K562 (cell line): ENCODE results near the gene VWA8. TPM values are rescaled to one million over a fixed set of nuclear protein-coding genes. Genes with fewer than 3 reads are reported as not detected.

Experiments used
- ATAC-seq: fragments of 200-7000 bp; cut with Tn5 transposase; 3 replicates; pipeline ENCODE4 v1.9.1; 2020; ENCODE audit warnings: moderate library complexity
- BruUV-seq: library from RNA; stranded (reverse); fragments of 400-500 nt; replicated peaks from 2 replicates; lab custom pipeline; 2021; lab: Mats Ljungman, UMichigan
- CTCF ChIA-PET: fragments of 300-600 bp; formaldehyde crosslinking; extraction: SDS; loops from one replicate; lab custom pipeline; 2021; ENCODE audit warnings: low intra/inter-chr PET ratio; lab: Yijun Ruan, JAX
- POLR2A ChIA-PET: fragments of 300-600, 350-650 bp; sonication (Branson Sonifier 250); formaldehyde crosslinking; extraction: SDS; loops from one replicate; lab custom pipeline; 2021; ENCODE audit warnings: antibody characterized with exemption, inconsistent platforms; lab: Yijun Ruan, JAX
- DNase-seq, 4 experiments: peaks; one replicate each; pipeline versions ENCODE4 v3.0.0 to v3.0.0-alpha.2; 2011 to 2018; ENCODE audit warnings: low spot score in 3 of 4, mixed read lengths in 3 of 4; ENCODE audit errors: extremely low read depth in 1 of 4
- FAIRE-seq: peaks from 2 replicates; lab custom pipeline; 2011; peaks lifted over from hg19 to GRCh38; lab: Jason Lieb, UNC
- H2AFZ ChIP-seq: 2 replicates; pipeline ENCODE4 v1.6.0; 2011; ENCODE audit warnings: low read depth, low read length, control low read depth, inconsistent platforms
- H3K27ac ChIP-seq: fragments of 200-600 bp; 3 replicates; pipeline ENCODE4 v1.8.0; 2011; ENCODE audit warnings: low read depth, mild to moderate bottlenecking, control low read depth, inconsistent platforms, low read length, moderate library complexity, mixed read lengths; ENCODE audit errors: extremely low read depth
- H3K27me3 ChIP-seq, 2 experiments: fragments of 300-600 bp in 1 of 2; 2 replicates in 1 of 2; 3 replicates in 1 of 2; pipeline versions ENCODE4 v1.6.0 to v1.8.0; 2011; ENCODE audit warnings: inconsistent platforms in 2 of 2, low read length in 2 of 2, mild to moderate bottlenecking in 1 of 2, mixed read lengths in 1 of 2, moderate library complexity in 1 of 2; ENCODE audit not compliant: control insufficient read depth in 2 of 2, insufficient read depth in 2 of 2
- H3K36me3 ChIP-seq: fragments of 300-600 bp; 3 replicates; pipeline ENCODE4 v1.8.0; 2011; ENCODE audit warnings: mild to moderate bottlenecking, low read length, inconsistent platforms; ENCODE audit not compliant: control insufficient read depth, insufficient read depth
- H3K4me1 ChIP-seq, 2 experiments: fragments of 200-600 bp in 1 of 2; replicated peaks in 1 of 2; 2 replicates in 1 of 2; 3 replicates in 1 of 2; pipeline versions ENCODE4 v1.5.1 to v1.8.0; 2011; ENCODE audit warnings: inconsistent platforms in 2 of 2, low read length in 2 of 2, mild to moderate bottlenecking in 1 of 2, mixed read lengths in 1 of 2, moderate library complexity in 1 of 2; ENCODE audit not compliant: control insufficient read depth in 2 of 2, insufficient read depth in 2 of 2
- H3K4me2 ChIP-seq: 2 replicates; pipeline ENCODE4 v1.6.1; 2011; ENCODE audit warnings: low read length, control low read depth, inconsistent platforms, mixed read lengths; ENCODE audit not compliant: insufficient read depth
- H3K4me3 ChIP-seq: fragments of 200-600 bp; sonication (generic), shearing (Covaris generic); 2 replicates; pipeline ENCODE4 v1.5.1; 2016; ENCODE audit warnings: control low read depth, inconsistent platforms
- H3K79me2 ChIP-seq: fragments of 200-600 bp; 3 replicates; pipeline ENCODE4 v1.8.0; 2011; ENCODE audit warnings: low read length, inconsistent platforms; ENCODE audit not compliant: control insufficient read depth, insufficient read depth
- H3K9ac ChIP-seq, 2 experiments: 2 replicates each; pipeline versions ENCODE4 v1.6.0 to v1.6.1; 2011; ENCODE audit warnings: low read depth in 2 of 2, low read length in 2 of 2, control low read depth in 1 of 2, inconsistent platforms in 1 of 2, mild to moderate bottlenecking in 1 of 2, mixed read lengths in 1 of 2; ENCODE audit not compliant: insufficient read depth in 1 of 2
- H3K9me1 ChIP-seq: one replicate; pipeline ENCODE4 v1.6.0; 2011; ENCODE audit warnings: inconsistent platforms, mild to moderate bottlenecking, low read length, moderate library complexity; ENCODE audit not compliant: control insufficient read depth, insufficient read depth
- H3K9me3 ChIP-seq: replicated peaks from 2 replicates; pipeline ENCODE4 v1.5.1; 2011; ENCODE audit warnings: low read depth, low read length, inconsistent platforms; ENCODE audit not compliant: control insufficient read depth, insufficient read depth
- H4K20me1 ChIP-seq: replicated peaks from 2 replicates; pipeline ENCODE4 v1.6.1; 2011; ENCODE audit warnings: low read length, inconsistent platforms, mixed read lengths; ENCODE audit not compliant: control insufficient read depth, insufficient read depth
- CUX1 ChIP-seq: fragments of 200-800 bp; sonication (Bioruptor generic); IDR thresholded peaks from 2 replicates; pipeline ENCODE4 v1.6.1; 2016; ENCODE audit warnings: missing genetic modification characterization, missing compliant biosample characterization
- E4F1 ChIP-seq: fragments of 250-450 bp; sonication (Bioruptor Pico); IDR thresholded peaks from 2 replicates; pipeline ENCODE4 v1.5.0; 2021; ENCODE audit warnings: mild to moderate bottlenecking, borderline replicate concordance
- RBM17 ChIP-seq: fragments of 200-400 bp; formaldehyde crosslinking; IDR thresholded peaks from 2 replicates; pipeline ENCODE4 v1.6.1; 2017; ENCODE audit warnings: low read depth, mild to moderate bottlenecking, low read length, borderline replicate concordance
- in situ Hi-C: fragments of 300-500 bp; cut with MboI; formaldehyde crosslinking; loops from 4 replicates; pipeline ENCODE4 v1.15.0; 2018; ENCODE audit warnings: inconsistent platforms, mixed read lengths
- intact Hi-C: fragments of 100-400 bp; cut with micrococcal nuclease; formaldehyde crosslinking; loops from 2 replicates; pipeline ENCODE4 v1.14.2; 2022
- polyA plus RNA-seq, 8 experiments: library from polyadenylated mRNA; depleted of rRNA in 4 of 8; stranded (reverse) in 5 of 8; unstranded in 3 of 8; fragments of >200 nt; fragmentation: Nextera tagmentation in 2 of 8; fragmentation: Illumina TruSeq in 1 of 8; extraction: Ambion mirVana in 2 of 8; extraction: Trizol in 1 of 8; gene quantifications; 2 replicates each; pipeline versions ENCODE4 v1.2.1 to v1.2.3, GENCODE V29; 2011 to 2014; ENCODE audit warnings: inconsistent platforms in 1 of 8, missing spikeins in 1 of 8
- total RNA-seq, 7 experiments: library from RNA; depleted of rRNA in 6 of 7; stranded (reverse); fragments of >200 nt in 6 of 7; fragmentation: Illumina TruSeq in 2 of 7; extraction: Trizol in 2 of 7; gene quantifications; 2 replicates each; pipeline versions ENCODE4 v1.2.1 to v1.2.3, GENCODE V29; 2011 to 2021; ENCODE audit warnings: low replicate concordance in 1 of 7

Gene VWA8
- total and polyA plus RNA-seq, 9 of the 15 experiments (the other 6 are each of a cell fraction or from before 2014, with no cell fraction given) = 2.1 to 18.5 (median 13.3) TPM

- in situ Hi-C loops = no loop called here
- no peaks in the 10 kb centered on the region for H3K9me3 ChIP-seq
- ATAC-seq = no peak
- peaks cover 9% of the 10 kb centered on the region; the same call in 2 of the 3 replicates for H3K36me3 ChIP-seq
- H3K79me2 ChIP-seq = peaks cover 45% of the 10 kb centered on the region
- no peak overlapping the region for H3K27ac ChIP-seq
- H2AFZ ChIP-seq = no peak overlapping the region
- CTCF ChIA-PET = no interaction called here
- H4K20me1 ChIP-seq = no peaks in the 10 kb centered on the region
- peaks cover 0 to 5% of the 10 kb centered on the region in 2 experiments; a peak in 2 of 5 replicates for H3K4me1 ChIP-seq
- intact Hi-C loops = no loop called here
- H3K9ac ChIP-seq = no peak overlapping the region
- H3K4me2 ChIP-seq = no peak overlapping the region
- no peak for DNase-seq
- no peak overlapping the region for H3K4me3 ChIP-seq
- POLR2A ChIA-PET = no interaction called here
- BruUV-seq = no TSS peak
- no peaks in the 10 kb centered on the region for H3K27me3 ChIP-seq
- H3K9me1 ChIP-seq = no peaks in the 10 kb centered on the region
- no peak for FAIRE-seq
- TF ChIP-seq E4F1 = no peak
- TF ChIP-seq RBM17 = no peak
- no peak for TF ChIP-seq CUX1 (CRISPR knock-in tag)
Observed at GRCh38 chr13:41939398-41939797, 21.5 kb downstream of the VWA8 start.
